SK-N-MC (cell line): ENCODE measurements around the gene FAM78A.
"Not testable (repeated sequence)": the region's sequence is repeated elsewhere in the genome, so short reads cannot be mapped to it uniquely, and the experiment has no call there.

Experiments used
- EZH2 ChIP-seq: fragments of 200-600 bp; sonication (generic); IDR thresholded peaks from one replicate; pipeline ENCODE4 v1.6.1; 2017; ENCODE audit warnings: antibody characterized with exemption
- FOXP2 ChIP-seq: optimal IDR thresholded peaks from 2 replicates; pipeline ENCODE3; 2011; ENCODE audit warnings: mild to moderate bottlenecking, moderate library complexity; ENCODE audit not compliant: insufficient read depth; ENCODE audit errors: extremely low read length, control extremely low read depth
- POLR2AphosphoS5 ChIP-seq: IDR thresholded peaks from 2 replicates; pipeline ENCODE4 v1.6.1; 2012; ENCODE audit warnings: mild to moderate bottlenecking, low read depth, low read length, borderline replicate concordance

GRCh38 chr9:131244331-131244730 lies 32.0 kb downstream of the FAM78A start:
- not testable (repeated sequence) for TF ChIP-seq EZH2, POLR2AphosphoS5, FOXP2
